Measurements from ENCODE around the gene ACVR2B. TPM values are rescaled to one million over a fixed set of nuclear protein-coding genes. Genes with fewer than 3 reads are reported as not detected.

The ACVR2B gene
- total RNA-seq, 1 donor from 2014 or later: 12.6 TPM

GRCh38 chr3:38487323-38487722, 33.6 kb downstream of the ACVR2B start:
- no peak for DNase-seq
- no peaks in the 10 kb centered on the region for H3K9me3 Mint-ChIP-seq
- intact Hi-C loops (cut with micrococcal nuclease): loop anchor here (10.0 kb wide), 1 partner anchor 513 kb away; no protein-coding TSS in a partner anchor
- H3K36me3 Mint-ChIP-seq (ENCODE audit: low read depth): peaks cover 7% of the 10 kb centered on the region
- no peak overlapping the region for H3K4me3 Mint-ChIP-seq
- peak overlapping the region; percentile 14 for H3K27ac Mint-ChIP-seq
- H3K4me1 Mint-ChIP-seq: peaks cover 6% of the 10 kb centered on the region
- no peaks in the 10 kb centered on the region for H3K27me3 Mint-ChIP-seq

- H3K4me1 Mint-ChIP-seq: peaks cover 6% of the 10 kb centered on the region
- H3K9me3 Mint-ChIP-seq: no peaks in the 10 kb centered on the region
- DNase-seq: no peak
- intact Hi-C loops (cut with micrococcal nuclease): loop anchor here (10.0 kb wide), 1 partner anchor 514 kb away; no protein-coding TSS in a partner anchor
- no peak overlapping the region for H3K27ac Mint-ChIP-seq
- no peaks in the 10 kb centered on the region for H3K36me3 Mint-ChIP-seq (ENCODE audit: low read depth)
- no peaks in the 10 kb centered on the region for H3K27me3 Mint-ChIP-seq
- H3K4me3 Mint-ChIP-seq: no peak overlapping the region
Measured at GRCh38 chr3:38488949-38489348, 35.3 kb downstream of the ACVR2B start.

GRCh38 chr3:38489766-38490165, 36.1 kb downstream of the ACVR2B start:
- DNase-seq: no peak
- Mint-ChIP-seq H3K4me3 (no peak overlapping the region), H3K9me3 (no peaks in the 10 kb centered on the region), H3K36me3 (ENCODE audit: low read depth) (no peaks in the 10 kb centered on the region), H3K27me3 (no peaks in the 10 kb centered on the region), H3K27ac (no peak overlapping the region), H3K4me1 (peaks cover 6% of the 10 kb centered on the region)
- intact Hi-C loops (cut with micrococcal nuclease): loop anchor here (10.0 kb wide), 1 partner anchor 515 kb away; no protein-coding TSS in a partner anchor

GRCh38 chr3:38490281-38491030, 36.8 kb downstream of the ACVR2B start:
- intact Hi-C loops (cut with micrococcal nuclease): no loop called here
- Mint-ChIP-seq H3K4me3 (no peak overlapping the region), H3K4me1 (peaks cover 6% of the 10 kb centered on the region)

GRCh38 chr3:38491215-38491614, 37.5 kb downstream of the ACVR2B start:
- Mint-ChIP-seq H3K4me3 (no peak overlapping the region), H3K36me3 (ENCODE audit: low read depth) (no peaks in the 10 kb centered on the region), H3K4me1 (peaks cover 9% of the 10 kb centered on the region), H3K9me3 (no peaks in the 10 kb centered on the region), H3K27me3 (no peaks in the 10 kb centered on the region), H3K27ac (no peak overlapping the region)
- peak; percentile 51 for DNase-seq
- intact Hi-C loops (cut with micrococcal nuclease): no loop called here

More at GRCh38 chr3:38490281-38491030, 36.8 kb downstream of the ACVR2B start:
- H3K9me3 Mint-ChIP-seq: no peaks in the 10 kb centered on the region
- H3K27me3 Mint-ChIP-seq: no peaks in the 10 kb centered on the region
- DNase-seq: peak; percentile 50
- H3K36me3 Mint-ChIP-seq (ENCODE audit: low read depth): no peaks in the 10 kb centered on the region
- no peak overlapping the region for H3K27ac Mint-ChIP-seq

- Mint-ChIP-seq H3K27me3 (no peaks in the 10 kb centered on the region), H3K36me3 (ENCODE audit: low read depth) (peaks cover 2% of the 10 kb centered on the region), H3K9me3 (no peaks in the 10 kb centered on the region), H3K4me1 (peaks cover 10% of the 10 kb centered on the region), H3K27ac (no peak overlapping the region), H3K4me3 (no peak overlapping the region)
- intact Hi-C loops (cut with micrococcal nuclease): no loop called here
- DNase-seq: no peak
Measured at GRCh38 chr3:38493031-38493430, 39.3 kb downstream of the ACVR2B start.

- intact Hi-C loops (cut with micrococcal nuclease): loop anchor here (1.0 to 5.0 kb wide), 5 partner anchors 24 to 359 kb away; partner anchors contain the start of genes ACAA1, ACVR2B and MYD88
- no peaks in the 10 kb centered on the region for H3K27me3 Mint-ChIP-seq
- H3K4me1 Mint-ChIP-seq: peaks cover 23% of the 10 kb centered on the region
- H3K9me3 Mint-ChIP-seq: no peaks in the 10 kb centered on the region
- H3K36me3 Mint-ChIP-seq (ENCODE audit: low read depth): peaks cover 25% of the 10 kb centered on the region
- peak within 1 kb of the TSS; percentile 99 for H3K4me3 Mint-ChIP-seq
- peak within 1 kb of the TSS; percentile 86 for H3K27ac Mint-ChIP-seq
- DNase-seq: peak; percentile 97
Measured at GRCh38 chr3:38496131-38496910, 42.6 kb downstream of the ACVR2B start, which contains the start of gene EXOG. TSS of gene EXOG (plus strand) at chr3:38496340. CDS start at chr3:38496368, 28 bp downstream.

GRCh38 chr3:38497031-38497430, 43.3 kb downstream of the ACVR2B start:
- H3K4me1 Mint-ChIP-seq: peaks cover 23% of the 10 kb centered on the region
- H3K36me3 Mint-ChIP-seq (ENCODE audit: low read depth): peaks cover 26% of the 10 kb centered on the region

GRCh38 chr3:38500688-38501417, 47.2 kb downstream of the ACVR2B start:
- no peaks in the 10 kb centered on the region for H3K9me3 Mint-ChIP-seq
- peaks cover 23% of the 10 kb centered on the region for H3K4me1 Mint-ChIP-seq
- H3K27ac Mint-ChIP-seq: no peak overlapping the region
- DNase-seq: no peak
- H3K36me3 Mint-ChIP-seq (ENCODE audit: low read depth): peaks cover 41% of the 10 kb centered on the region
- no peak overlapping the region for H3K4me3 Mint-ChIP-seq
- no peaks in the 10 kb centered on the region for H3K27me3 Mint-ChIP-seq
- intact Hi-C loops (cut with micrococcal nuclease): no loop called here

More at GRCh38 chr3:38497031-38497430, 43.3 kb downstream of the ACVR2B start:
- H3K4me3 Mint-ChIP-seq: peak overlapping the region; percentile 99
- intact Hi-C loops (cut with micrococcal nuclease): loop anchor here (2.0 to 5.0 kb wide), 2 partner anchors 24 to 360 kb away; partner anchors contain the start of genes ACAA1 and MYD88
- H3K9me3 Mint-ChIP-seq: no peaks in the 10 kb centered on the region
- H3K27ac Mint-ChIP-seq: peak overlapping the region; percentile 86
- DNase-seq: peak; percentile 58
- no peaks in the 10 kb centered on the region for H3K27me3 Mint-ChIP-seq

GRCh38 chr3:38507120-38507519, 53.4 kb downstream of the ACVR2B start:
- intact Hi-C loops (cut with micrococcal nuclease): no loop called here
- no peak for DNase-seq
- Mint-ChIP-seq H3K9me3 (no peaks in the 10 kb centered on the region), H3K4me3 (no peak overlapping the region), H3K27ac (no peak overlapping the region), H3K36me3 (ENCODE audit: low read depth) (peaks cover 33% of the 10 kb centered on the region), H3K4me1 (peaks cover 2% of the 10 kb centered on the region), H3K27me3 (no peaks in the 10 kb centered on the region)

- no peak for DNase-seq
- Mint-ChIP-seq H3K4me3 (no peak overlapping the region), H3K36me3 (ENCODE audit: low read depth) (peaks cover 31% of the 10 kb centered on the region), H3K4me1 (peaks cover 2% of the 10 kb centered on the region), H3K9me3 (no peaks in the 10 kb centered on the region), H3K27ac (no peak overlapping the region), H3K27me3 (no peaks in the 10 kb centered on the region)
- intact Hi-C loops (cut with micrococcal nuclease): no loop called here
Measured at GRCh38 chr3:38509732-38510131, 56.0 kb downstream of the ACVR2B start.

GRCh38 chr3:38510631-38511030, 56.9 kb downstream of the ACVR2B start:
- Mint-ChIP-seq H3K27ac (no peak overlapping the region), H3K36me3 (ENCODE audit: low read depth) (peaks cover 29% of the 10 kb centered on the region), H3K4me1 (peaks cover 2% of the 10 kb centered on the region), H3K9me3 (no peaks in the 10 kb centered on the region), H3K4me3 (no peak overlapping the region), H3K27me3 (no peaks in the 10 kb centered on the region)
- DNase-seq: no peak
- intact Hi-C loops (cut with micrococcal nuclease): no loop called here

GRCh38 chr3:38511546-38511945, 57.9 kb downstream of the ACVR2B start:
- peaks cover 2% of the 10 kb centered on the region for H3K4me1 Mint-ChIP-seq
- no peaks in the 10 kb centered on the region for H3K27me3 Mint-ChIP-seq
- no peak overlapping the region for H3K27ac Mint-ChIP-seq
- intact Hi-C loops (cut with micrococcal nuclease): no loop called here
- no peak for DNase-seq
- H3K4me3 Mint-ChIP-seq: no peak overlapping the region
- H3K36me3 Mint-ChIP-seq (ENCODE audit: low read depth): peaks cover 30% of the 10 kb centered on the region
- no peaks in the 10 kb centered on the region for H3K9me3 Mint-ChIP-seq
